GM18498 (cell line): ENCODE results near the gene TTLL8.

Source experiments
- ATAC-seq: cut with Tn5 transposase; IDR thresholded peaks from one replicate; pipeline ENCODE4 v1.9.1; 2021; ENCODE audit warnings: mild to moderate bottlenecking, moderate library complexity; ENCODE audit not compliant: unreplicated experiment

The TTLL8 gene

DNA sequence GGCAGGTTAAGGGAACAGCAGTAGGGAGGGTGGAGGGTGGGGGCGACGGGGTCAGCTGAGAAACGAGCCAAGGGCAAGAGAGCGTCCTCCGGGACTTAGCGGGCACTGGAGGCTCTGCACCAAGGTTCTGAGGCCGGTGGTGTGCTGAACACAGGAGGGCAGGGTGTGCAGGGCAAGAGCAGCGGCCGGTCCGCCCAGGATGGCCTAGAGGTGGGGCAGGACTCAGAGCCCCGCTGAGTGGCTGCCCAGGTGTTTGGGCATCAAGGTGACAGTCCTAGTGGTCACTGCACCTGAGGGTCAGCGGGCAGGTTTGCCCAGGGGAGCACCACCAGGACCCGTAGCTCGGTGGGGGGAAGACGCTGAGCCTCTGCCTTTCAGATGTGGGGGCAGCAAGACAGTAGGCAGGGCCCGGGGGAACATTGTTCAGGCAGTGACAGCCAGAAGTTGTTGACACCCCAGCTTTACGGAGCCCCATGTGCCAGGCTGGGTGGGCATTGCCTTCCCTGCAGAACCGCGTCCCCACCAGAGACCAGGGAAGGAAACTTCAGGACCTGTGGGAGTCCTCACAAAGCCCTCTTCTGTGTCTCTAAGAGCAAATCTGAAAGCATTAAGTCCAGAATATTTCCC lies 4.5 kb upstream of the TTLL8 start:
- ATAC-seq: no peak

DNA sequence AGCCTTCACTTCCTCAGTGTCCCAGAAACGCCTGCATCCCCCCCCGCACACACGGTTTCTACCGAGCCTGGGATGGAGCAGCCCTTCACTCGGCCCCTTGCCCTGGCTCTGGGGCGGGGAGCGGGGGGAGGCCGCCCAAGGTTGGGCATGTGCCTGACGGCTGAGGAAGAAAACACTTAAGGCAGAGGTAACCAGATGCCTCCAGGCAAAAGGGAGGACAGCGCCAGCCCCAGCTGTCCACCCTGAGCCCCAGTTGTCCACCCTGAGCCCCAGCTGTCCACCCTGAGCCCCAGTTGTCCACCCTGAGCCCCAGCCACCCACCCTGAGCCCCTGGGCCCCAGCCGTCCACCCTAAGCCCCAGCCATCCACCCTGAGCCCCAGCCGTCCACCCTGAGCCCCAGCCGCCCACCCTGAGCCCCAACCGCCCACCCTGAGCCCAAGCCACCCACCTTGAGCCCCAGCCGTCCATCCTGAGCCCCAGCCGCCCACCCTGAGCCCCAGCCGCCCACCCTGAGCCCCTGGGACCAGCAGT lies 3.8 kb upstream of the TTLL8 start:
- ATAC-seq: no peak

DNA sequence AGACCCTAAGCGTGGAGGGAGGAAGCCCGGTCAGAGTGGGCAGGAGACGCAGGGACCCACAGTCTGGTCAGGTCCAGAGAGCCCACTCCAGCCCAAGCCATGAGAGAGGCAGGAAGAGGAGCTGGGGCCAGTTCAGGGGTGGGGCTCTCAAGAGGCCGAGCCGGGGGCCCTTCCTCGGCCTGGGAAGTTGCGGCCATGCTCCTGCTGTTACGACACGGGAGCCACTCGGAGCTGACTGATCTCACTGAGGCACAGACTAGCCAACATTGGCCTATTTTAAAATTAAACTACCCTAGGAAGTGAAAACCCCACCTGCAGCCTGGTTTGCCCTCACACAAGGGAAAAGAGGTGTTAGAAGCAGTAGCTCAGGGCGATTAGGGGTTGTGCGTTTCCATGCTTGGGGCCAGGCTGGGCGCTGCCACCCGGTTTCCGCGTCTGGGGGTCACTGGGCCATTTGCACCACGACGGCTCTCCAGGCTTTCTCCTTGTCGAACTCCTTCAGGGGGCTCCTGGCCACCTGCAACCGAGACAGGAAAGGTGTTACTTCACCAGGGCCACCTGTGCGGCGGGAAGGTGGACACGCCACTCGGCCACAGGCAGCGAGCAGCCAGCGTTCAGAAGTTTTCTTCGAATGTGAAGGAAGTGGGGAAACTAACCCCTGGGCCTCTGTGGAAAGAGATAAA lies 3.2 kb upstream of the TTLL8 start:
- no peak for ATAC-seq

DNA sequence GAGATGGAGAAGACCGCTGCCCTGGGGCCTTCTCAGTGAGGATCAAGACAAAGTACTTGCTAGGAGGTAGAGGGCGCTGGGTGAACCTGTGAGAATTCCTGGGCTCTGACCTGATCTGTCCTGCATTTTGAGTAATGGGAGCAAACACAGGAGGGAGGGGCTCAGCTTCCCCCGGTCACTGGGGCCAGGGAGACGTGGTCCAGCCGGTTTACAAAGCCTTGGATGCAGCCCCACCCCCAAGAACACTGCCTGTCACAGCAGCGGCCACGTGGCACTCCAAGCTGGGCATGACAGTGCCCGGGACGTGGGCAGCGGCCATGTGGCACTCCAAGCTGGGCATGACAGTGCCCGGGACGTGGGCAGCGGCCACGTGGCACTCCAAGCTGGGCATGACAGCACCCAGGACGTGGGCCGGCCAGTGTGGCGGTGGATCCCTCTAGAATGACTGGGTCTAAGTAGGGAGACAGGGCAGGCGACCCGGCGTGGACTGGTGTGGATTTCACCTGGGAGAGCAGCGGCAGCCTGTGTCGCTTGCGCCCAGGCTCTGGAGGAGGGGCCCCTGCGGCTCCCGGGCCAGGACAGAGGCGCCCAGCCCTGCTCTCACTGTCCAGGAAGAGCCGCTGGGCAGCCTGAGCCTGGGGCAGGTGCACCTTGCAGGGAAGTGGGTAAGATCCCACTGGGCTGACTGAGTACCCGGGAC lies 2.5 kb upstream of the TTLL8 start:
- ATAC-seq: no peak

DNA sequence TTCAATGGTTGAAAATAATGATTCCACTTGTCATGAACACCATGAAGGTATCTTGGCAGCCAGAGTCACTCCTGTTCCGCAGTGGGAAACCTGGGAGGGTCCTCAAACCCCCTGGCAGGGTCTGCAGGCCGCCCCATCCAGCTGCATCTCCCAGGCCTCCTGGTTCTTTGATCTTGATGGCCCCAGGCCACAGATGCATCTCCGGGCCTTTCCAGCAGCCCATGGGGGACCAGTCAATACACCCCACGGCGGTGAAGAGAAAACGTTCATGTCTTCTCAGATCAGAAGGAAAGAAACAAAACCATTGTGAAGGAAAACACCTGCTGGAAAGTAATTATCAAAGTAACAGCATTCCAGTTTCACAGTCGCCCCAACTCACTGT lies 1.8 kb upstream of the TTLL8 start:
- no peak for ATAC-seq

DNA sequence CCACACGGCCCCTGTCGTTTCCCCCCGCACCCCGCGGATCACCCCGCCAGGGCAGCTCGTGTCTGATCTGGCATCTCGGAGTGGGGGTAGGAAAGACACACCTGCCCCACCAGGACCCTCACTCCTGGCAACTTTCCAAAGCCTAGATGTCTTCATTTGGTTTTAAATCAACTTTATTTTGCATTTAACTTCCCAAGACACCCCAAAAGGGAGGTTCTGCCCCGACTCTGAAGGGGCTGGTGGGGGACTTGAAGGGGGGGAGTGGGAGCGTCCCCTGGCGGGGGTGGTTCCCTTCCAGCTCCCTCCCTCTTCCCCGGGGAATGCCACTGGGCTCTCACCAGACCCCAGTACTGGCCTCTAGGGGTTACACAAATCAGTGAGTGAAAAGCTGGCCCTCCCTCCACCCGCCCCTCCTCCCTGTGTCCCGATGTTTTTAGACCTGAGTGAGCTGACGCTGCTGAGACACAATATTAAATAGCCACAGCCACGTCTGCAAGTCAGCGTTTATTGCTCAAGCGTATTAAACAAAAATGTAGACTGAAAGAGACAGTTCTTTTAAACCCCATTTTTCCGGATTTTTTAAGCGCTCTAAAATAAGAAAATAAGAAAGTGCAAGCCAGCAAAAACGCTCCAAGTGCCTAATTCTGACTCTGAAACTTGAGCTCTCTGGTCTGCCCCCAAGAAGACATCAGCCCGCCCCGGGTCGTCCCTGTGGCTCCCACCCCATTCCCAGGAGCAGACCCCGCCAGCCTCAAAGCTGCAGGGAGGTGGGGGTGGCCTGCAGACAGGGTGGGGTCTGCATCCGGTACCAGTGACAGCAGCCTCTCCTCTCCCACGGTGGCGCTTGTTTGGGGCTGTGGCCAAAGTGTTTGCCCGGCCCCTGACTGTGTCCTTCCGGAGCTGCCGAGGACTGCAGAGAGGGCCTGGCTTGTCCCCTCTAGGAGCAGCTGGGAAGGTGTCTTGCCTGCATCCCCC lies 1.1 kb upstream of the TTLL8 start:
- no peak for ATAC-seq

DNA sequence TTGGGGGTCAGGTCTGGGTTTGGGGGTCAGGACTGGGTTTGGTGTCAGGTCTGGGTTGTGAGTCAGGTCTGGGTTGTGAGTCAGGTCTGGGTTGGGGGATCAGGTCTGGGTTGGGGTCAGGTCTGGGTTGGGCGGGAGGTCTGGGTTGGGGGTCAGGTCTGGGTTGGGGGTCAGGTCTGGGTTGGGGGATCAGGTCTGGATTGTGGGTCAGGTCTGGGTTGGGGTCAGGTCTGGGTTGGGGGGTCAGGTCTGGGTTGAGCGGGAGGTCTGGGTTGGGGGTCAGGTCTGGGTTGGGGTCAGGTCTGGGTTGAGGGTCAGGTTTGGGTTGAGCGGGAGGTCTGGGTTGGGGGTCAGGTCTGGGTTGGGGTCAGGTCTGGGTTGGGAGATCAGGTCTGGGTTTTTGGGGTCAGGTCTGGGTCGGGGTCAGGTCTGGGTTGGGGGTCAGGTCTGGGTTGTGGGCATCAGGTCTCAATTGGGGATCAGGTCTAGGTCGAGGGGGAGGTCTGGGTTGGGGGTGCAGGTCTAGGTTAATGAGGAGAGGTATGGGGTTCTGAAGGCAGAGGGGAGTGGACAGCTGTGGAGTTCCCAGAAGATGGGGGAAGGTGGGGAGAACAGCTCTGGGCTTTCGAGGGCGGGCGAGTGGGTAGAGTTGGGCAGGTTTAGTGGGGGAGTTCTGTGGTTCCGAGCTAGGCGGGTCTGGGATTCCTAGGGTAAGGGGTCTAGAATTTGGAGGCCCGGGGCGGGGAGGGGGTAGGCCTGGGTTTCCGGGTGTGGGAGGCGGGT lies 629 bp downstream of the TTLL8 start:
- ATAC-seq: no peak

DNA sequence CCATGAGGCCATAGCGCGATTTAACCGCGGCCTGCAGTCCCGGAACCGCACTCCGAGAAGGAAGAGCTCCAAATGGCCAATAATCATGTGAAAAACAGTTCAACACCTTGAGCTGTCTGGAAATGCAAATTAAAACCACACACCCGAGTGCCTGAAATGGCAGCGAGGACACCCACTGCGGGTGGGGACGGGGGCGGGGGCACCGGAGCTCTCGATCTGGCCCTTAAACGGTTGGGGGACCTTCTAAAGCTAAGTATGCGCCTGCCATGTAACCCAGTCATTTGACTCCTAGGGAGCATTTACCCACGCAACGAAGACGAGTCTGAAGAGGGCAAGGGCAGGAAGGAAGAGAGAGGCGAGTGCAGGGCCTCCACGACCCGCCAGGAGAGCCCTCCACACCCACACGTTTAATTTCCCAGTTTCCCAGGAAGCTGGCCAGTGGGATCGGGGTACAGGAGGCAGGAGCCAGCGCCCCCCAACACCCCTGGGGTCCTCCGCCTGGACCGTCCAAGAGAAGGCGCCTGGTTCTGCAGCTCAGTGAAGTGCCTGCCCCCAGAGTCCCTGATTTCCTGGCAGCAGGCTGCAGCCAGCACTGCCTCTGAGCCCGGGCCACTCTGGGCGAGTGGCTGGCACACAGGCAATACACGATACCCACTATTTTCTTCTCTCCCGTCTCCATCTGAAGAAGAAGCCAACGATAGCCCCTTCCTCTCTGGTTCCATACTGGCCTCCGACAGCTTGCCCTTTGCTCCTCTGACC lies 1.7 kb downstream of the TTLL8 start:
- ATAC-seq: no peak

DNA sequence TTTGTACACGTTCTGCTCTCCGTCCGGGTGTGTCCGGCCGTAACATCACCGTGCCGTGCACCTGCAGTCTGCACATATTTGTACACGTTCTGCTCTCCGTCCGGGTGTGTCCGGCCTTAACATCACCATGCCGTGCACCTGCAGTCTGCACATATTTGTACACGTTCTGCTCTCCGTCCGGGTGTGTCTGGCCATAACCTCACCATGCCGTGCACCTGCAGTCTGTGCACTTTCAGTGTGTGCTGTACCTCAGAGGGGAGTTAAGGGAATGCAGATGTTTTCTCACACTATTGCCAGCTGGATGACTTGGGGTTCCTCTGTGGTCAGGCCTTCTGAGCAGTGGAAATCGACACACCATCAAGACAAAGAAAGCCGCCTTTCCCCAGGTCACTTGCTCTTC lies 4.2 kb downstream of the TTLL8 start:
- ATAC-seq: no peak

DNA sequence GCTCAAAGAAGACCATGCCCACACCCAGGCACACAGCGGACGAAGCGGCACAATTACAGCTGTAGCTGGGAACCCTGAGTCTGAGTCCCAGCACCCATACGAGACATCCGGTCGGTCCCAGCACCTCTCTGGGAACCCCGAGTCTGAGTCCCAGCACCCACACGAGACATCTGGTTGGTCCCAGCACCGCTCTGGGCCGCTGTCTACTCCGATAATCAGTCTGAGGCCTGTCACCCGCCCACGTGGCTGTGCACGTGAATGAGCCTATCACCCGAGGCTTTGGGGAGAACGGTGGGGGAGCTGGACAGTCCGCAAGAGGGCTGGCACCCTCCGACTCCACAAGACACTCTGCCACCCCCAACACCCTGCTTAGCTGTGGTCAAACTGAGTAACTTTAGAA lies 6.2 kb downstream of the TTLL8 start:
- ATAC-seq: no peak

DNA sequence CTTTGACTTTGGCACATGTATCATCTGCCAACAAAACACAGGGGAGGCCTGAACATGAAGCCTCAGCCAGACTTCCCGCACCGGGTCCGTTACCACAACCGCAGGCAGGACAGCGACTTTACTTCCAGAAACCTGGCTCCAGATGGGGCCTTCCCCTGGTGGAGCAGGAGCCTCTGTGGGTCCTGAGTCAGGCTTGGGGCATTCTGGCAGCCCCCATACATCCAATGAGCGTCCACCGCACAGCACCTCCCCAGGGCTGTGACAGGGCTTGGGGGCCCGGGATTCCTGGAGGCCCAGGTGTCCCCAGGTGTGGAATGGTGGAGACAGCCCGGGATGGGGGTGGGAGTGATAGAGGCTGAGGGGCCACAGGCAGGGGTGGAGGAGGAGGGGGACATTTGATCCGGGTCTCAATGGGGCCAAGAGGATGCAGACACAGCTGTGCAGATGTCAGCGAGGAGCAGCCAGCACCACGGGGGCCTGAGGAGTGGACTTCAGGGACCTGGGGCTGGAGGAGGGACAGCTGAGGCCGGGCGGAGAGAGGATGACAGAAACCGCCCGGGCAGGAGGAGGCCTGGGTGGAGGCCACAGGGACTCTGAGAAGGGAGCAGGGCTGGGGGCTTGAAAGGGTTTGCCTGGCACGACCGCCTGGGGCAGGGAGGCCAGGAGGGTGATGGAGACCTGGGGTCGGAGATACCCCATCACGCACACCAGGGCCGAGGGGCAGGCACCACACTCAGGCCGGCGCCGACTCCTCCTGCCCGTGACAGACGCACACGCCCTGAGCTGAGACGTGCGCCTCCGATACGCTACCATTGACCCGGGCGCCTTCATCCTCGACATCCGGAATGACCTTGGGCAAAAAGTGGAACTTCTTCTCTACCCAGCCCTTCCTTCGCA lies 8.6 kb downstream of the TTLL8 start:
- no peak for ATAC-seq

DNA sequence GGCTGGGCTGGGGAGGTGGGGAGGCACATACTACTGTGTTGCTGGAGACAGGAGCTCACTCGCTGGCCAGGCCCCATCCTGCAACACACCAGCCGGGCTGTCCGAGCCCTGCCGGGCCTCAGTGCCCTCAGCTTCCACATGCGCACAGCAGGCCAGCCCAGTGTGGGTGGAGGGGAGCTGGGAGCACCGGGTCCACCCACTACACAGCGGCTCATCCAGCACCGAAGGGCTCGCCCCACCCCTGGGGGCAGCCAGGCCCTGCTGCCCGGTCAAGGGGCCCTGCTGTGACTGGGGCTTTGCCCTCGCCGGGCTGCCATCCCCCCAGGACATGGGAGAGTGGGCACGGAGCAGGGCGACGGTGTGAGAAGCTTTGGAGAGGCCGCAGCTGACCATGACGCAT lies 9.3 kb downstream of the TTLL8 start:
- no peak for ATAC-seq

DNA sequence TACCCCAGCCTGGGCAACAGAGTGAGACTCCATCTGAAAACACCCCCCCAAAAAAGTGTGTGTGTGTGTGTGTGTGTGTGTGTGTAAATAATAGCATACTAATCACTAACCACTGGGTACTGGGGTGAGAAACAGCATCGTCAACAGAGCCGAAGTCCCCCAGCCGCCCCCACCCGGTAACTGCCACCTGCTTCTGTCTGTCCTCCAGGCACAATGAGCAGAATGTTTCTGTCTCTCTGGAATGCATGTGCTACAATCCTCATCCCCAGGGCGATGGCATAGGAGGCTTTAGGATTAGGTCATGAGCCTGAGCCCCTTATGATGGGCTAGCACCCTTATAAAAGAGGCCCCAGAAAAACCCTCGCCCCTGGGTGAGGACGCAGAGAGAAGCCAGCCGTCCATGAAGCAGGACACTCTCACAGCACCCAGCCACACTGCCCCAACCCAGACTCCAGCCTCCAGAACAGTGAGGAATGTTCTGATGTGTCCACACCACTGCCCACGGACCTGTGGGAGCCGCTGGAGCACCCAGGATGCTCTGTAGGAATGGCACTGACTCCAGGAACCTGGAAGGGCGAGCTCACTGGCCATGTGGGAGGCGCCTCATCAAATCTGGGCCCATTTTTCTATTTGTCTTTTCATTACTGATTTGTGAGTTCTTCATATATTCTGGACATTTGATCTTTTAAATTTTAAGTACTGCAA lies 9.9 kb downstream of the TTLL8 start:
- ATAC-seq: no peak

DNA sequence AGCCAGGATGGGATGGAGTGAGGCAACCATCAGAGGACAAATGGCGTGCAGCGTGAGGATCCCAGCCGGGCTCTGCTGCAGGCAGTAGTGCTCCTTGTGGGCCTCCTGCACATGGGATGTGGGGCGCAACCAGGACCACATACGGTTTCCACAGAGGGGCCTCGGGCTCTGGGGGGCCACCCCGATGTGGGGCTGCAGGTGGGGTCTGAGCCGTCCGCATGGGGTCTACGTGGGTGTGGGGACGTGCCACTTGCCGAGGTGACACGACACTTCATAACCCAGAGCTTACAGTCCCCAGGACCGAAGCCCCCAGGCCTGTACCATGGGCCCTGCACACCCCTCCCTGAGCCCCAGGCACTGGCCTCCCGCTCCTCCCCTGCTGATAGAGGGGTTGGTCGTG lies 10.8 kb downstream of the TTLL8 start:
- no peak for ATAC-seq

DNA sequence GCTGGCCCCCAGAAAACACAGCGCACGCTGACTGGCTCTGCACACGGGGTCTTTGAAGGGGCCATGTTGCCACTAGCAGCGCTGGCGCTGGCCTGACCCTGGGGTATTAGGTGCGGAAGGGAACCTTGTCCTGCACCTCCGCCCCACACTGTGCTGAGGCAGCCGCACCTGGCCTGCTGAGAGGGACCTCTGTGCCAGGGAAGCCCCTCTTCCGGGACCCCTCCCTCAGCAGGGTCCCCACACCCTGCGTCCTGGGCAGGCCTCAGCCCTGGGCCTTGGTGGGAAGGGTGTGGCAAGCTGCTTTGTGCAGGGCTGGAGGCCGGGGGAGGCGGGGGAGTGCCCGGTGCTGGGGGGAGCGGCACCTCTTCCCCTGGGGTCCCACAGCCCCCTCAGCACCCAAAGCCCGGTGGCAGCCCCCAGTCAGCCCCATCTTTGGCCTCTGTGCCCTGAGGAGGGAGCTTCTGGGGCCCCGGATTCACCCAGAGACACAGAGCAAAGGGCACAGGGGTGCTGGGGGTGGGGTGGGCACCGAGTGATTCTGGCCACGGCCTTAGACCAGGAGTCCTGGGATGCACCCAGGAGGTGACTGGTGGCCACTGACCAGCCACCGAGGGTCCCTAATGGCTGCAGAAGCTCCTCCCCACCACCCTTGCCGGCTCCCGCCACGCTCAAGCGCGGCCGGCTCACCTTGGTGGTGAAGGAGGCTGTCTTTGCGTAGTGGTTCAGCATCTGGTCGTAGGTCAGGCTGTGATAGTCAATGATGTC lies 11.4 kb downstream of the TTLL8 start:
- ATAC-seq: no peak

DNA sequence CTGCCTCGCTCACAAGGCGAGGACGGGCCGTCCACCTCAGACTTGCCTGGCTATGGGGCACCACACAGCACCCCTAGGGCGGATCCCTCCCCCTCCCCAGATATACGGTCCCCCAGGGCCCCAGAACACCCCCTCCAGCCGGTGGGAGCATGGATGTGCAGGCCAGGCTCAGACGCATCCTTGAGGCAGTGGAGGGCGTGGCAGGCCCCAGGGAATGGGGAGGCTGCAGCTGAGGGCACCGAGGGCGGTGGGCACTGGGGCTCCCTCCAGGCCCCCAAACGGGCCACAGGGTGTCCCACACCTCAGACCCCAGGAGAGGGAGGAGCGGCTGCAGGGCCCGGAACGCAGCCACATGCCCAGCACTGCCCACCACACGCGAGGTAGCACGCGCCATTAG lies 12.1 kb downstream of the TTLL8 start:
- no peak for ATAC-seq
